OCI-LY7 (cell line): Measurements from ENCODE around the gene ATP6V0D1.

Experiments
- CTCF ChIP-seq: fragments of 200-600 bp; sonication (generic); conservative IDR thresholded peaks from 2 replicates; pipeline ENCODE4 v1.5.1; 2014; ENCODE audit warnings: mild to moderate bottlenecking, antibody characterized with exemption, low read length, moderate library complexity, mixed read lengths
- EZH2phosphoT487 ChIP-seq: fragments of 200-600 bp; sonication (generic); IDR thresholded peaks from 2 replicates; pipeline ENCODE4 v1.6.1; 2018; ENCODE audit warnings: low read depth, borderline replicate concordance, mild to moderate bottlenecking, mixed run types, antibody characterized with exemption, low read length, moderate library complexity, mixed read lengths

GRCh38 chr16:67451704-67452435, 29.1 kb downstream of the ATP6V0D1 start:
- no peak for TF ChIP-seq CTCF
- TF ChIP-seq EZH2phosphoT487: no peak
